ENCODE results near the gene SORBS2.

GRCh38 chr4:185546335-185546734, 265.7 kb downstream of the SORBS2 start:
- TF ChIP-seq POLR2A (IDR thresholded peaks at IDR 0.05; ENCODE audit: low read length) (no peak), GATA1 (IDR thresholded peaks at IDR 0.05; ENCODE audit: low read depth, low read length) (no peak)

Measured in erythroblast (primary cell).